H7 (cell line): Measurements from ENCODE around the gene VEGFB. TPM values are rescaled to one million over a fixed set of nuclear protein-coding genes. Genes with fewer than 3 reads are reported as not detected.

Experiments used
- DNase-seq: peaks from one replicate; pipeline ENCODE4 v3.0.0; 2012
- H3K27me3 ChIP-seq: 2 replicates; pipeline ENCODE4 v1.6.0; 2011; ENCODE audit warnings: mild to moderate bottlenecking, low read length; ENCODE audit not compliant: control insufficient read depth, insufficient read depth
- H3K36me3 ChIP-seq: replicated peaks from 2 replicates; pipeline ENCODE4 v1.5.1; 2011; ENCODE audit warnings: low read length; ENCODE audit not compliant: control insufficient read depth, insufficient read depth
- H3K4me3 ChIP-seq: 2 replicates; pipeline ENCODE4 v1.5.1; 2011; ENCODE audit warnings: low read depth, mild to moderate bottlenecking, control low read depth, low read length, moderate library complexity; ENCODE audit not compliant: insufficient read depth
- total RNA-seq: library from RNA; depleted of rRNA; stranded (reverse); fragments of >200 nt; shearing (Covaris generic); gene quantifications from 2 replicates; pipeline ENCODE4 v1.2.3, GENCODE V29; 2014

The VEGFB gene
- total RNA-seq, 1 experiment from 2014 or later, result 17.6 TPM

DNA sequence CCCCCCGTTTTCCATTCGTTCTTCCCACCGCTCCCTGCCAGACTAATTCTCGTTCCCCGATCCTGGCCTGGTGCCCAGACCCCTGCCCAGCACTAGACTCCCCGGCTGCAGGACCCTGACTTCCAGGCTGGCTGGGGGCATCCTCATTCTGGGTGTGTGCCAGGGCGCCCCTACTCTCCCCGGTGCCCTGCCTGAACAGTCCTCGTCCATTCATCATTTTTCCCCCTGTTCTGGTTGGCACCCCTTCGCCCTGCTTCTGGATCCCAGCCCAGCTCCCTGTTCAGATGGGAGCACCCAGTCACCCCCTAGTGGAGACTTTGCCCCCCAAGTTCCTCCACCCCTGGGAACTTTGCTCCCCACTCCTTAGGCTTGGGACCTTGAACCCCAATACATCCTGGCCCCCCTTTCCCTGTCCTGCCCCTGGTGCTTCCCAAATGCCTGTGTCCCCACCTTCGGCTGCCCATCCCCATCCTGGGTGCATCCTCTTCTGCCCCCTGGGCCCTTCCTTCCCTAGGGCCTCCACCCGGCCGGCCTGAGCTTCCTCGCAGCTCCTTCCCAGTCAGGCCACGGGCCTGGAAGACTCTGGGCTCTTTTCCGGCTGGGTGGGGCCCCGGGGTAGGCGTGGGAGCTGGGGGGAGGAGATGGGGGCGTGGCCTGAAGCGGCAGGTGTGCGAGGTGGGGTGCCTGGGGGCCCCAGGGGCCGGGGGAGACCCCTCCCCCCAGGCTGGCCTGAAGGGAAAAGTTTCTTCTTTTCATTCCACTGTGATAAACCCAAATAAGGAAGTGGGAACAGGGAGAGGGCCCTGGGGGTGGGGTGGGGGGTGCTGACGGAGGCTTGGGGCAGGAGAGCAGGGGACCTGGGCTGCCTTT lies 17.9 kb downstream of the VEGFB start:
- peak; percentile 95 for DNase-seq
- Histone ChIP-seq H3K27me3 (no peaks in the 10 kb centered on the region), H3K36me3 (peaks cover 10% of the 10 kb centered on the region), H3K4me3 (peak overlapping the region; percentile 84)

DNA sequence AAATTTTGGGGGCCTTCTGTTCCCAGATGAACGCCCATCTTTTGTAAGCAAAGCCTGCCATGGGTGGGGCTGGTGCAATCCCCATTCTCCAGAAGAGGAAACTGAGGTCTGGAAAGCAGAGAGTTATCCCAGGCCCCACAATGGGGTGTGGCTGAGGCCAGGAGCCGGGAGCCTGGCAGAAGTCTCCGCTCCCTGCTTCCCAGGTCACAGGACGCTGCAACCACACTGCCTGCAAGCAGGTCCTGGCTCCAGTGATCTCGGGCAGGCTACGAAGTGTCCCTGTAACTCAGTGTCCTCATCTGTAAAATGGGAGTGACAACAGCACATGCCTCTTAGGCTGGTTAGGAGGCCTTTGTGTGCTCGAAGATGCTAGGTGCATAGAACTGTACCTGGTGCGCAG lies 18.7 kb downstream of the VEGFB start:
- Histone ChIP-seq H3K36me3 (peaks cover 12% of the 10 kb centered on the region), H3K27me3 (no peaks in the 10 kb centered on the region), H3K4me3 (no peak overlapping the region)
- no peak for DNase-seq

DNA sequence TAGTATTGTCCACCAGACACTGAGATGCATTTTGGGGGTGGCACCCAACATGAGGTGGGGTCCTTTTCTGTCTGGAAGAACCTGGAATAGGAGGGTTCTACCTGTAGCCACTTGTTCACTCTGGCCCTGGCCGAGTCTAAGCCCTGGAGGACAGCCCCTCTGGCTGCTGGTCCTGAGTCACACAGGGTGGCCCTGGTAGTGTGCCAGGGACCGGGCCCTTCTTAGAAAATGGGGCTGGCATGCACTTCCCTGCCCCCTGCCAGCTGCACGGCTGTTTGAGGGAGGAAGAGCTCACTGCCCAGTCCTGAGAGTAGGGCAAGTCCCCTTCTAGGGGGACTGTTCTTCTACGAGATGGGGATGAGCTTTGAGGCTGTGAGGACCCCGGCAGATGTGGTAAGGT lies 19.1 kb downstream of the VEGFB start:
- no peaks in the 10 kb centered on the region for H3K27me3 ChIP-seq
- DNase-seq, result no peak
- H3K36me3 ChIP-seq, result peaks cover 12% of the 10 kb centered on the region
- no peak overlapping the region for H3K4me3 ChIP-seq

DNA sequence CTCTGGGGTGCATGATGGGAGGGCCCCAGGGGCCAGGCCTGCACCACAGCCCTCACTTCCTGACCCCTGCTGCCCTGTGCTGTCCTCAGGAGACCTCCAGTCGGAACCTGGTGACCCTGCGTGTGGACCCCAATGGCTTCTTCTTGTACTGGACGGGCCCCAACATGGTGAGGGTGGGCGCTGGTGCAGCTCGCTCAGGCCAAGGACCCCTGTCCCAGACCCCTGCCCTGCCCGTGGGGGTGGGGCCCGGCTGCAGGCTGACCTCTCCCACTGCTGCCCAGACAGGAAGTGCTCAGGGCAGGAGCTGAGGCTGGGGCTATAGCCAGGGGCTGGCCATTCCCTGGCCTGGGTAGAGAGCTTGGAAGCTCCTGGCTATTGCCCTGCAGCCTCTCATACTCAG lies 19.9 kb downstream of the VEGFB start:
- Histone ChIP-seq H3K27me3 (no peaks in the 10 kb centered on the region), H3K36me3 (peaks cover 16% of the 10 kb centered on the region), H3K4me3 (no peak overlapping the region)
- no peak for DNase-seq

DNA sequence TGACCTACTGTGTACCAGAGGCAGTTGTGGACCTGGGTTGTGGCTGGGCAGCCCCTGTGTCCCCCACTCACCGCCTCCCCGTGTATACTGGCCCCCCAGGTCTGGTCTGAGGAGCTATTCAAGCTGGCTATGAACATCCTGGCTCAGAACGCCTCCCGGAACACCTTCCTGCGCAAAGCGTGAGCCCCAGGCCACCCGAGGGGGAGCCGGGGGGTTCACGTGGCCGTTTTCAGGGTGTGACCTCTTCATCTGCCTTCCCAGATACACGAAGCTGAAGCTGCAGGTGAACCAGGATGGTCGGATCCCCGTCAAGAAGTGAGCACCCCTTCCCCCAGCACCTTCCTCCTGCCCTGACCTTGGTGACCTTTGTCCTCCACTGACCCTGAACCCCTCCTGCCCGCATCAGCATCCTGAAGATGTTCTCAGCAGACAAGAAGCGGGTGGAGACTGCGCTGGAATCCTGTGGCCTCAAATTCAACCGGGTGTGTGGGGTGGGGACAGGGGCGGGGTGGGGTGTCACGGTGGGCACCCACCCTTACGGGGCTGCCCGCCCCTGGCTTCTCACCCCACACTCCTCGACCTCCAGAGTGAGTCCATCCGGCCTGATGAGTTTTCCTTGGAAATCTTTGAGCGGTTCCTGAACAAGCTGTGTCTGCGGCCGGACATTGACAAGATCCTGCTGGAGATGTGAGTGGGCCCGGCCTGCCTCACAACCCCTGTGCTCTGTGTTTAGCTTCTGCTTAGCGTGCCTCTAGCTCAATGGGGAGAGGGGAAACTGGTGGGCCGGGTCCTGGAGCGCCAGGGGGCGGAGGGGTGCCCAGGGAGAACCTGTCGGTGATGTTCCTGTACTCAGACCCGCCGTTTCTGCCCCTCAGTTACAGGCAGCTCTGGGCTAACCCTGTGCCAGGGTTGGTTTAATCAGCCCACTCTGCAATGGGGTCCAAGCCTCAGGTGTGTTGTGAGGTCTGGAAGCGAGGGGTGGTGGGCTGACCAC lies 21.0 kb downstream of the VEGFB start:
- DNase-seq, result no peak
- H3K27me3 ChIP-seq, result no peaks in the 10 kb centered on the region
- H3K36me3 ChIP-seq, result peaks cover 21% of the 10 kb centered on the region
- H3K4me3 ChIP-seq, result no peak overlapping the region

DNA sequence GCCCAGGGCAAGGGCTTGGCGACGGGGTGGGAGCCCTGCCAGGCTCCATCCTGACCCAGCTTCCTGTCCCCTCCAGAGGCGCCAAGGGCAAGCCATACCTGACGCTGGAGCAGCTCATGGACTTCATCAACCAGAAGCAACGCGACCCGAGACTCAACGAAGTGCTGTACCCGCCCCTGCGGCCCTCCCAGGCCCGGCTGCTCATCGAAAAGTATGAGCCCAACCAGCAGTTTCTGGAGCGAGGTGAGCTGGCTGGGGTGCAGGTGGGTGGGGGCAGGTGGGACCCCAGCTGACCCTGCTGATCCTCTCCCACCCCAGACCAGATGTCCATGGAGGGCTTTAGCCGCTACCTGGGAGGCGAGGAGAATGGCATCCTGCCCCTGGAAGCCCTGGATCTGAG lies 21.9 kb downstream of the VEGFB start:
- Histone ChIP-seq H3K27me3 (no peaks in the 10 kb centered on the region), H3K4me3 (no peak overlapping the region), H3K36me3 (peaks cover 23% of the 10 kb centered on the region)
- DNase-seq, result no peak

DNA sequence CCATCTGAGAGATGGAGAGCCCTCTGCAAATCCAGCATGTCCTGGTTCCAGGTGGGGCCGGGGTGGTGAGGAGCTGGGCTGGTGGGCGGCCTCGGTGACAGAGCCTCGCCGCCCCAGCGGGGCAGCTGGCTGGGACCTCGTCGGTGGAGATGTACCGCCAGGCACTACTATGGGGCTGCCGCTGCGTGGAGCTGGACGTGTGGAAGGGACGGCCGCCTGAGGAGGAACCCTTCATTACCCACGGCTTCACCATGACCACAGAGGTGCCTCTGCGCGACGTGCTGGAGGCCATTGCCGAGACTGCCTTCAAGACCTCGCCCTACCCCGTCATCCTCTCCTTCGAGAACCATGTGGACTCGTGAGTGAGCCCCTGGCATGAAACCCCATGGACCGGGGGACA lies 24.0 kb downstream of the VEGFB start:
- H3K36me3 ChIP-seq, result peaks cover 31% of the 10 kb centered on the region

DNA sequence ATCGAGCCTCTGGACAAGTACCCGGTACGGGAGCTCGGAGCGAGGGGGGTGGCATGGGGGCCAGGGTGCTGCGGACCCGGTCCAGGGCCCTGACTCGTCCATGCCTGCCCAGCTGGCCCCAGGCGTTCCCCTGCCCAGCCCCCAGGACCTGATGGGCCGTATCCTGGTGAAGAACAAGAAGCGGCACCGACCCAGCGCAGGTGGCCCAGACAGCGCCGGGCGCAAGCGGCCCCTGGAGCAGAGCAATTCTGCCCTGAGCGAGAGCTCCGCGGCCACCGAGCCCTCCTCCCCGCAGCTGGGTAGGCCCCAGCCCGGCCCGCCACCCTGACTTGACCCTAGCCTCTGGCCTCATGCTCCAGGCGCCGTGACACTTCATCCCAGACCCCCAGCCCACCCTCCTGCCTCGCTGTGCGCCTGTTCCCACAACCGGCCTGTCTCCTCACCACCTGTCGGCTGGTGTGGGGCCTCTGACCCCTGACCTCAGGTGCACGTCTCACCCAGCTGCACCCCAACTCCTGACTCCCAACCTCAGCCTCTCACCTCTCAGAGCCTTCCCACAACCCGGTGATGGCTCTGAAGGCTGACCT lies 24.7 kb downstream of the VEGFB start:
- Histone ChIP-seq H3K4me3 (no peak overlapping the region), H3K36me3 (peaks cover 32% of the 10 kb centered on the region), H3K27me3 (no peaks in the 10 kb centered on the region)
- DNase-seq, result no peak

More for the DNA sequence above, 24.0 kb downstream of the VEGFB start:
- no peak for DNase-seq
- no peak overlapping the region for H3K4me3 ChIP-seq
- no peaks in the 10 kb centered on the region for H3K27me3 ChIP-seq

DNA sequence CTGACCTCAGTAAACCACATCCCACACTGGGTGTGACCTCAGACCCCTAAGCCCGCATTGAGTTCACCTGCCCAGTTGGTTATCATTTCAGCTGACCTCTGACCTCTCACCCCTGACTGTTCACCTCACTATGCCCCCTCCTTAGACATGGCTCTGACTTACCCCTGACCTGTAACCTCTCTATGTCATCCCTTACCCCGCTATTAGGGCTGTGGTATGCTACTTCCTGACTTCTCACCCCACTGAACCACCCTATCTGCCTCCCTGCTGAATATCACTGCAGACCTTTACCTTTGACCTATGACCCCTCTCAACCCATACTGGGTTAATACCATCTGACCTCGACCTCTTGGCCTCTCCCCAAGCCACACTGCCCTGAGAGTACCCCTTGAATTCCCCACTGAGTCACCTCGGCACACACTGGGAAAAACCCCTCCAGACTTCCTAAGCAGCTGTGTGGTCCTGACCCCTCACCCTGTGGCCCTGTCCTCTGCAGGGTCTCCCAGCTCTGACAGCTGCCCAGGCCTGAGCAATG lies 25.2 kb downstream of the VEGFB start:
- peaks cover 33% of the 10 kb centered on the region for H3K36me3 ChIP-seq

DNA sequence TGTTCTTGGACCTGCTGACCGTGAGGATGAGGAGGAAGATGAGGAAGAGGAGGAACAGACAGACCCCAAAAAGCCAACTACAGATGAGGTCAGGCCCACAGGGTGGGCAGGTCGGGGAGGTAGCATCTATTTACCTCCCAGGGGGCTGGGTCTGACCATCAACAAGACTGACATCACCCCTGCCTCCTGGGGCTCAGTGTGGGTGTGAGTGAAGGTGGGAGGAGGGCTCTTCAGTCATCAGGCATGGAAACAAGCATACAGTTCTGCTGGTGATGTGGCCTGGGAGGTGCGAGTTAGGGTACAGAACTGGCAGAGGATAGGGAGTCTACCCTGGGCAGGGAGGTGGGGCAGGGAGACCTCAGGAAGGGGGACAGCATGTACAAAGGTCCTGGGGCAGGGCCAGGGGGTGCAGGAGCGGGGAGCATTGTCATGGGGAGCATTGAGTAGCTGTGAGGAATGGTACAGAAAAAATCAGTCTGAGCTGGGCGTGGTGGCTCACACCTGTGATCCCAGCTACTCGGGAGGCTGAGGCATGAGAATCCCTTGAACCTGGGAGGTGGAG lies 25.8 kb downstream of the VEGFB start:
- H3K4me3 ChIP-seq, result no peak overlapping the region
- H3K27me3 ChIP-seq, result no peaks in the 10 kb centered on the region
- H3K36me3 ChIP-seq, result peaks cover 35% of the 10 kb centered on the region
- DNase-seq, result no peak

More for the DNA sequence above, 25.2 kb downstream of the VEGFB start:
- H3K27me3 ChIP-seq, result no peaks in the 10 kb centered on the region
- no peak overlapping the region for H3K4me3 ChIP-seq
- DNase-seq, result no peak

DNA sequence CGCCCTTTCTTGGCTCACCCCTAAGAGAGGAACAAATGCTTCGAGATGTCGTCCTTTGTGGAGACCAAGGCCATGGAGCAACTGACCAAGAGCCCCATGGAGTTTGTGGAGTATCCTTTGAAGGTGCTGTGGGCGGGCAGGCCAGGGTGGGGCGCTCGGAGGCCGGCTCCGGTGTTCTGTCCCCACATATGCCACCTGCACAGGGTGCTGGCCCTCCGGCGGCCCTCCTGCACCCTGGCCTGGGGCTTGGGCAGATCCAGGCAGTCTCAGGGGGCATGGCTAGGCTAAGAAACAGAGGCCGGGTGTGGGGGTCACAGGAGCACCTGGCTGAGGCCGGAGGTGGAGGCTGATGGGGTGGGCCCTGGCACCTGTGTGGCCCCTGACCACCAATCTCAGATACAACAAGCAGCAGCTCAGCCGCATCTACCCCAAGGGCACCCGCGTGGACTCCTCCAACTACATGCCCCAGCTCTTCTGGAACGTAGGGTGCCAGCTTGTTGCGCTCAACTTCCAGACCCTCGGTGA lies 27.2 kb downstream of the VEGFB start:
- peaks cover 35% of the 10 kb centered on the region for H3K36me3 ChIP-seq
- H3K27me3 ChIP-seq, result no peaks in the 10 kb centered on the region
- no peak for DNase-seq
- H3K4me3 ChIP-seq, result no peak overlapping the region

DNA sequence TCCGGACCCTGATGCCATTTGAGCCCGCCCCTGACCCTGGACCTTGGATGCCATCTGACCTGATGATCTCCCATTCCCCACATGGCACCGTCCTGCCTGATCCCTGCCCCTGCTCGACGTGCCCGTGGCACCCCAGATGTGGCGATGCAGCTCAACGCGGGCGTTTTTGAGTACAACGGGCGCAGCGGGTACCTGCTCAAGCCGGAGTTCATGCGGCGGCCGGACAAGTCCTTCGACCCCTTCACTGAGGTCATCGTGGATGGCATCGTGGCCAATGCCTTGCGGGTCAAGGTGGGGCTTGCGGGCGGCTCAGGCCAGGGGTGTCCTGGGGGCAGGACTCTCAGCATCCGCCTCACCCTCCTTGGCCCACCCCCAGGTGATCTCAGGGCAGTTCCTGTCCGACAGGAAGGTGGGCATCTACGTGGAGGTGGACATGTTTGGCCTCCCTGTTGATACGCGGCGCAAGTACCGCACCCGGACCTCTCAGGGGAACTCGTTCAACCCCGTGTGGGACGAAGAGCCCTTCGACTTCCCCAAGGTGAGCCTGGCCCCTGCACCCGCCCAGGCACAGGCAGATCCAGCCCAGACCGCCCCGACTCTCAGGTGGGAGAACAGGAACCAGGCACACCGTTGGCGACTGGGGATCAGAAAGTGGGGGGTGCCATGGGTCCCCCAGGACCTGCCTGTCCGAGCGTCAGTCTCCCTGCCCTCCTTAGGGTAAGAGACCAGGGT lies 28.1 kb downstream of the VEGFB start:
- Histone ChIP-seq H3K27me3 (no peaks in the 10 kb centered on the region), H3K36me3 (peaks cover 34% of the 10 kb centered on the region), H3K4me3 (no peak overlapping the region)
- no peak for DNase-seq
